Duodenal mucosa (tissue), 2 donors: ENCODE data around the gene GPRIN1.

ENCODE experiments used
- H3K27ac ChIP-seq: one replicate; pipeline ENCODE4 v1.7.0; 2013; ENCODE audit warnings: low read depth, low read length
- H3K27me3 ChIP-seq, 2 donors: one replicate each; pipeline ENCODE4 v1.7.0; 2013; ENCODE audit warnings: low read length in 2 of 2, control low read depth in 1 of 2; ENCODE audit not compliant: insufficient read depth in 2 of 2, control insufficient read depth in 1 of 2
- H3K36me3 ChIP-seq, 2 donors: one replicate each; pipeline ENCODE4 v1.7.0; 2013; ENCODE audit warnings: low read length in 2 of 2, control low read depth in 1 of 2; ENCODE audit not compliant: insufficient read depth in 2 of 2, control insufficient read depth in 1 of 2
- H3K4me1 ChIP-seq, 2 donors: one replicate each; pipeline ENCODE4 v1.7.0; 2013; ENCODE audit warnings: low read length in 2 of 2, control low read depth in 1 of 2; ENCODE audit not compliant: insufficient read depth in 2 of 2, control insufficient read depth in 1 of 2
- H3K4me3 ChIP-seq, 2 donors: one replicate each; pipeline ENCODE4 v1.7.0; 2013; ENCODE audit warnings: low read length in 2 of 2, low read depth in 1 of 2
- H3K9ac ChIP-seq, 2 donors: one replicate each; pipeline ENCODE4 v1.7.0; 2013; ENCODE audit warnings: low read length in 2 of 2, low read depth in 1 of 2
- H3K9me3 ChIP-seq, 2 donors: one replicate each; pipeline ENCODE4 v1.7.0; 2013; ENCODE audit warnings: low read length in 2 of 2, control low read depth in 1 of 2; ENCODE audit not compliant: control insufficient read depth in 1 of 2

Gene GPRIN1

GRCh38 chr5:176650354-176650884 lies 40.5 kb upstream of the GPRIN1 start:
- no peaks in the 10 kb centered on the region for H3K9me3 ChIP-seq
- H3K9ac ChIP-seq: no peak overlapping the region
- no peaks in the 10 kb centered on the region for H3K27me3 ChIP-seq
- peaks cover 19 to 21% of the 10 kb centered on the region in 2 donors for H3K4me1 ChIP-seq
- peaks cover 10 to 22% of the 10 kb centered on the region in 2 donors for H3K36me3 ChIP-seq
- H3K4me3 ChIP-seq: no peak overlapping the region
- H3K27ac ChIP-seq: no peak overlapping the region

GRCh38 chr5:176648474-176649194 lies 38.7 kb upstream of the GPRIN1 start:
- peaks cover 19 to 21% of the 10 kb centered on the region in 2 donors for H3K4me1 ChIP-seq
- no peaks in the 10 kb centered on the region for H3K27me3 ChIP-seq
- H3K4me3 ChIP-seq: peak overlapping the region; percentile 74 to 84
- H3K36me3 ChIP-seq: peaks cover 7 to 10% of the 10 kb centered on the region in 2 donors
- no peak overlapping the region for H3K27ac ChIP-seq
- peak overlapping the region; percentile 80 to 84 for H3K9ac ChIP-seq
- no peaks in the 10 kb centered on the region for H3K9me3 ChIP-seq

GRCh38 chr5:176647843-176648473 lies 38.0 kb upstream of the GPRIN1 start:
- H3K36me3 ChIP-seq: peaks cover 1 to 4% of the 10 kb centered on the region in 2 donors
- peak overlapping the region; percentile 80 to 84 for H3K9ac ChIP-seq
- H3K27ac ChIP-seq: peak overlapping the region; percentile 32
- no peaks in the 10 kb centered on the region for H3K27me3 ChIP-seq
- no peaks in the 10 kb centered on the region for H3K9me3 ChIP-seq
- H3K4me1 ChIP-seq: peaks cover 17 to 19% of the 10 kb centered on the region in 2 donors
- H3K4me3 ChIP-seq: peak overlapping the region; percentile 74 to 84

GRCh38 chr5:176647030-176647842 lies 37.3 kb upstream of the GPRIN1 start, which contains the start of gene TSPAN17:
TSPAN17 (plus strand) TSS chr5:176647484; CDS start chr5:176647616, 132 bp downstream.
- Histone ChIP-seq H3K9me3 (no peaks in the 10 kb centered on the region), H3K27ac (peak within 1 kb of the TSS; percentile 32), H3K4me1 (peaks cover 17 to 19% of the 10 kb centered on the region in 2 donors), H3K27me3 (no peaks in the 10 kb centered on the region), H3K4me3 (peak within 1 kb of the TSS; percentile 84 to 86), H3K9ac (peak within 1 kb of the TSS; percentile 80 to 86), H3K36me3 (no peaks in the 10 kb centered on the region)

- peak overlapping the region; percentile 68 to 86 for H3K4me3 ChIP-seq
- no peak overlapping the region for H3K27ac ChIP-seq
- no peaks in the 10 kb centered on the region for H3K27me3 ChIP-seq
- H3K36me3 ChIP-seq: no peaks in the 10 kb centered on the region
- no peaks in the 10 kb centered on the region for H3K9me3 ChIP-seq
- peak overlapping the region; percentile 63 to 86 for H3K9ac ChIP-seq
- peaks cover 17 to 19% of the 10 kb centered on the region in 2 donors for H3K4me1 ChIP-seq
Observed at GRCh38 chr5:176646707-176647029, 36.7 kb upstream of the GPRIN1 start.

GRCh38 chr5:176646049-176646706 lies 36.2 kb upstream of the GPRIN1 start:
- Histone ChIP-seq H3K9me3 (no peaks in the 10 kb centered on the region), H3K36me3 (no peaks in the 10 kb centered on the region), H3K4me3 (peak overlapping the region; percentile 68 to 86), H3K4me1 (peaks cover 17 to 19% of the 10 kb centered on the region in 2 donors), H3K27ac (no peak overlapping the region), H3K9ac (peak overlapping the region; percentile 63 to 86), H3K27me3 (no peaks in the 10 kb centered on the region)

GRCh38 chr5:176644878-176645670 lies 35.1 kb upstream of the GPRIN1 start:
- Histone ChIP-seq H3K27ac (no peak overlapping the region), H3K4me1 (peaks cover 17 to 19% of the 10 kb centered on the region in 2 donors), H3K27me3 (no peaks in the 10 kb centered on the region), H3K9me3 (no peaks in the 10 kb centered on the region), H3K9ac (no peak overlapping the region), H3K36me3 (no peaks in the 10 kb centered on the region), H3K4me3 (no peak overlapping the region)

GRCh38 chr5:176644294-176644693 lies 34.3 kb upstream of the GPRIN1 start:
- Histone ChIP-seq H3K27me3 (no peaks in the 10 kb centered on the region), H3K36me3 (no peaks in the 10 kb centered on the region), H3K27ac (no peak overlapping the region), H3K4me3 (no peak overlapping the region), H3K9me3 (no peaks in the 10 kb centered on the region), H3K9ac (no peak overlapping the region), H3K4me1 (peaks cover 17 to 19% of the 10 kb centered on the region in 2 donors)
